NCI-H146 treated with DMSO at 0.1 percent for 48 hours (cell line): ENCODE results near the gene ZNF200.
"Not testable (repeated sequence)": the region's sequence is repeated elsewhere in the genome, so short reads cannot be mapped to it uniquely, and the experiment has no call there.

Experiments used
- DNase-seq: peaks from one replicate; lab custom pipeline; 2025; ENCODE audit not compliant: unreplicated experiment; lab: John Stamatoyannopoulos, UW

ZNF200 gene, protein sequence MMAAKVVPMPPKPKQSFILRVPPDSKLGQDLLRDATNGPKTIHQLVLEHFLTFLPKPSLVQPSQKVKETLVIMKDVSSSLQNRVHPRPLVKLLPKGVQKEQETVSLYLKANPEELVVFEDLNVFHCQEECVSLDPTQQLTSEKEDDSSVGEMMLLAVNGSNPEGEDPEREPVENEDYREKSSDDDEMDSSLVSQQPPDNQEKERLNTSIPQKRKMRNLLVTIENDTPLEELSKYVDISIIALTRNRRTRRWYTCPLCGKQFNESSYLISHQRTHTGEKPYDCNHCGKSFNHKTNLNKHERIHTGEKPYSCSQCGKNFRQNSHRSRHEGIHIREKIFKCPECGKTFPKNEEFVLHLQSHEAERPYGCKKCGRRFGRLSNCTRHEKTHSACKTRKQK

DNA sequence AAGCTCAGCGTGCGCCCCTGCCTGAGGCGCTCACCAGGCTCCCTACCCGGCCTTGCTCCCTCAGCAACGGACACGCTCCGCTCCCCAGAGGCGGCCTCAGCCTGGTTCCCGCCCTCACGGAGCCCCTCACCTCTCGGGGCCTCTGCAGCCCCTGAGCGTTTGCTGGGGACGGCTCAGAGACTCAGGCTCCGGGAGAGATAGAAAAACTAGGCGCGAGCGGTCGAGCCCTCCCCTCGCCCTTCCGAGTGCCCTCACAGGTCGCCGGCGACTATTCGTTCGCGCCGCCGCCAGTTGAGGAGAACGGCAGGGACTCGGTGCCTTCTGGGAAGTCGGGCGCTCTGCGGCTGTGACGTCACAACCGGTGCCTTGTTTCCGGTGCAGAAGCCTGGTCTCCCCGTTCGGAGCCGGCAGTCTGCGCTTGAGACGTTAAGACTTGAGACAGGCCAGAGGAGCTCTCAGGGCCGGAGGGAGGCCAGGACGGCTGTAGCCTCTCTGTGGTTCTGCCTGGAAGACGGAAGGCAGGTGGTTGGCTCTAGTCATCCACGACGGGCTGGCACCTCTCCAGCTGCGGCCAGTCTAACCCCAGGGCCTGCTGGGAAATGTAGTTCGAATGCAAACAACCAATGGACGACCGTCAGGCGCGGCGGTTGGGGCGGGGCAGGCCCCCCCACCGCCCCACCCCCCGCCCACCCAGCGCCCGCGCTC lies at the start of gene ZNF200:
ZNF200 (minus strand) TSS at position 302 of the 705 bp plus-strand sequence. CDS start 1,403 bp downstream, outside the sequence.
- DNase-seq, result peak; percentile 88

GRCh38 chr16:3283543-3284447 lies 48.8 kb upstream of the ZNF200 start:
- DNase-seq, result no peak

DNA sequence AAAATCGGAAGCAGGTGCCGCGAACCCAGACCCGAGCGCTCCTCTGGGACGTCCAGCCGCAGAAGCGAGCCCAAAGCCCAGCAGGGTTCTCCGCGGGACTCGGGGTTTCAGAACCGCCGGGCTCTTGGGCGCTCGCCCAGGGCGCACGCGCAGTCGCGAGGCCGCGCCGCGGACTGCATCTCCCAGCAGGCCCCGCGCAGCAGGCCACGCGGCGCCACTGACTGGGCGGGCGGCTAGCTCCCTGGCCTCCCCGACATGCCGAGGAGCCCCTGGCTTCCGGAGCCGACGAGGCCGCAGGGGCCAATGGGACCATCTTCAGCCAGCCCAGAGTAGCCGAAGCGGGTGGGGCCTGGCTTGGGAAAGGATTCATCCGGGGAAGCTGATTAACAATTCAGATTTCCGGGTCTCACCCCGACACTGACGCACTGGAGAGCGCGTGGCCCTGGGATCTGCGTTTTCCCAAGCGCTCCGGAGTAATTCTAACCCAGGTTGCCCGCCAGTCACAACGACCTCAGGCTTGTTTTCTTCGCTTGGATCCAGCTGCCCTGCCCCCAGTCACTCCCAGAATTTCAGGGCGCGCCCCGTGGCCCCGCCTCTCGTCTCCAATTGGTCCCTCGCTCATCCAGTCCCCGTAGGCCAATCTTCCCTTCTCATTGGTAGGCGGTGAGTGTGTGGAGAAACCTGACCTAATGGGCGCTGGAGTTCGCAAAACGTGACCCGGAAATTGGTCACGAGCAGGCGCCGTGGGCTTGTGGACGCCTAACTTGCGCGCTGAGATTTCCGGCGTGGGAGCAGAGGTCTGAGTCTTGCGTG lies 48.0 kb upstream of the ZNF200 start, which contains the start of gene ZNF263:
ZNF263 (plus strand) TSS at position 762 of the 813 bp plus-strand sequence. CDS start 328 bp downstream, outside the sequence.
- peak; percentile 99 for DNase-seq

GRCh38 chr16:3282103-3282729 lies 47.3 kb upstream of the ZNF200 start:
- peak; percentile 85 for DNase-seq

- DNase-seq, result no peak
Observed at GRCh38 chr16:3281222-3281820, 46.4 kb upstream of the ZNF200 start.

DNA sequence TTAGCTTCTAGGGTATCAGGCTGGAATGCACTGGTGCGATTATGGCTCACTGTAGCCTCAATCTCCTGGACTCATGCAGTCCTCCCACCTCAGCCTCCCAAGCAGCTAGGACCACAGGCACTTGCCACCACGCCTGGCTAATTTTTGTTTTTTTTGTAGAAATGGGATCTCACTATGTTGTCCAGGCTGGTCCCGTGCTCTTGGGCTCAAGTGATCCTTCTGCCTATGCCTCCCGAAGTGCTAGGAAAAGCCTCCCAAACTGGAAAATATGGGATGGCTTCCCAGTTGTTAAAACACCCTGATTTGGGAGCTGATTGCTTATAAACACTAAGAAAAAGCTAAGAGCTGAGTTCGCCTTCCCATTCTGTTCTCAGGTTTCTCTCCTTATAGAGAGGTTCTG lies 41.7 kb upstream of the ZNF200 start:
- DNase-seq, result no peak

DNA sequence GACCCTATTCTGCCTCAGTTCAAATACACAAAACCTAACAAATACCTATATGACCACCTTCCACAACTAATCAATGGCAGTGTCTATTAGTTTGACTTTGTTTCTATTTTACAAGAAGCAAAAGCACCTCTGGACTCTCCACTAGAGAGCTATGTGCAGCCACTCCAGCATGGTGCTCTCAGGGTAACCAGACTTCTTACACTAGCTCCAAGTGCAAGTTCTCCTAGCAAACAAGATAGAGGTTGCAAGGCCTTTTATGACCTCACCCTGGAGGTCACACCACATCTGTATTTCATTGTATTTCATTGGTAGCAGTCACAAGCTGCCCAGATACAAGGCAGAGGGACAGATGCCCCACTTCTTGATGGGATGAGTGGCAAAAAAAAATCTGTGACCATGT lies 40.0 kb upstream of the ZNF200 start:
- no peak for DNase-seq

GRCh38 chr16:3274490-3274889 lies 39.5 kb upstream of the ZNF200 start:
- no peak for DNase-seq

GRCh38 chr16:3271281-3271680 lies 36.3 kb upstream of the ZNF200 start:
- not testable (repeated sequence) for DNase-seq

- DNase-seq, result not testable (repeated sequence)
Observed at GRCh38 chr16:3270718-3271117, 35.8 kb upstream of the ZNF200 start.

DNA sequence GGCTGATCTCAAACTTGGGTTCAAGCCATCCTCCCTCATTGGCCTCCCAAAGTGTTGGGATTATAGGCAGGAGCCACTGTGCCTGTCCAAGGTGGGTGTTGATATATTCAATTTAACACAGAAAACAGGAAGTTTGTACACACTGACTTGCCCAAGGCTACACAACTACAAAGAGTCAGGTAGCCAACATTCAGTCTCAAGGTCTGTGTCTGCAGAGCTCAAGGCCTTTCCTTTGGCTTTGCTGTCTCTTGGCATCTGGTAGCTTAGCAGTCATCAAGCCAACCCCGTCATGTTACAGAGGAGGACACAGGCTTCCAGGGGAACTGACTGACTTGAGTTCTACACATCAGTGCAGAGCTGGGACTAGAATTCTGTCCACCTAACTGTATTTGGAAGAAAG lies 33.3 kb upstream of the ZNF200 start:
- DNase-seq, result no peak

DNA sequence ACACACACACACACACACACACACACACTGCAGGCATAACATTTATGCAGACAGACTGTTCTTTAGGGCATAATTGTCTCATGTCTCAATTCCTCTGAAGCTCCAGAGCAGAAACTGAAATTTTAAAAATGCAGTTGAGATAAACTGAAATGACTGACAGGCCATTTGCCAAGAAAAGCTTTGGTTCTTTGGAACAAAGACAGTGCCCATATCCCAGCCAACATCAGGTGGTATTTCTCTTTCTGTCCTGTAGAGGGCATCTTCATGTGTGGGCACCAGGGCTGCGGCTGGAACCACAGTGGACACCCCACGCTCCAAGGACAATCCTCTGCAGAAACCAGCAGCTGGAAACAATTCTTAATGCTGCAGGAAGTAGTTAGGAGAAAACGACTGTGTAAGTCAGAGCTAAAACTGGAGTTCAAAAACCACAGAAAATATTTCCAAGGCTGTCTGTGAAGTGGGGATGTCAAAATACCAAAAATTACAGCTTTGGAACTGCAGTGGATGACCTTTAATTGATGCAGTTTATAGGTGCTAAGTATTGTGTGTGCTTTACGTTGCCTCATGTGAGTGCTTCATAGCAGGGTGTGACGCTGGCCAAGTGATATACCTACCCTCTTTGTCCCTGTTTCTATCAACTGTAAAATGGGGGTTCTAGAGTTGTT lies 32.0 kb upstream of the ZNF200 start:
- peak; percentile 18 for DNase-seq

- DNase-seq, result peak; percentile 97
Observed at GRCh38 chr16:3264137-3265036, 29.4 kb upstream of the ZNF200 start.

DNA sequence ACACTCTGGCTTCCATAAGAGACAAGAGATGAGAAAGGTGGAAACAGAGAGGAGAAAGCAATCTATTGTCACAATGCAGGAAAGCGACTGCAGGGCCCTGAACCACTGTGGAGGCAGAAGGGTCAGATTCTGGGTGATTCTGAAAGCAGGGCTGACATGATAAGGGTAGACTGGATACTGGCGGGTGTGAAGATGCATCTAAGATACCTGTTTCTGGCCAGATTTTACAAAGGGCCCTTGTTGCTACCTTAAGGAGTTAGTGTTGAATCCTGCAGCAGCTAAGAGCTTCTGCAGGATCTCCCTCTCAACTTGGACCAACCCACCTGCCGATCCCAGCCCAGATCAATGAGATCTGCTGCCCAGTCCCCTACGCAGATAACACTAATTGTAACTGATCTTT lies 27.6 kb upstream of the ZNF200 start:
- DNase-seq, result no peak

- DNase-seq, result no peak
Observed at GRCh38 chr16:3259836-3260235, 24.9 kb upstream of the ZNF200 start.

GRCh38 chr16:3256866-3257465 lies 22.0 kb upstream of the ZNF200 start:
- no peak for DNase-seq

DNA sequence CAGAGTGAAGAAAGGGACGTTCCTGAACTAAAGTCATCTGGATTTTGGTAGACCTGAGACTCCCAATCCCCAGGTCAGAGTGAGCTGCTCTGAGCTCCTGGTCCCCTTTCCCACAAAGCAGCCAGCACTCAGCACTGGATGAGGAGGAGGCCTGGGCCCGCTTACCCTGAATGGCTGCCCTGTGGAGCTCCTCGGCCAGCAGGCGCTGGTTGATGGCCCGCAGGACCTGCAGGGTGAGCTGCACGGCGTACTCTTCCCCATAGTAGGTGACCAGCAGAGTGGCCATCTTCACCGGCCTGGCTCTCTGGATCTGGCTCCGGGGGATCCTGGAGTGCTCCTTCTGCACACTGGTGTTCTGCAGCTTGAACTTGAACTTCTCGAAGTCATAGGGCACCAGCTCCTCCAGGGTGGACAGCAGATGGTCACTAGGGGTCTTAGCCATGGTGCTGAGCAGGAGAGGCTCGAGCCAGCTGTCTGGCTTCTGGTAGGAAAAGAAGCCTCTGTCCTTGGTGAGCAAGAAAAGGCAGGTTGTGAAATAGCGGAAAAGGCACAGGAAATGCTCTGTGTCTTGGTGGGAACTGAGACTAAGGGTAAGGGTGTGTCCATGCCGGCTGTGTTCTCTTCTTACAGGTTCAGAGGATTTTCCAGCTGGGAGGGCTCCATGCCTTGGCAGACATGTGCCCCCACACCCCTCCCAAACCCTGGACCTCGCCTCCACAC lies 21.3 kb upstream of the ZNF200 start, which contains the start of gene MEFV:
MEFV (minus strand) TSS at position 488 of the 720 bp plus-strand sequence; CDS start at position 442, 46 bp downstream.
- DNase-seq, result no peak
